Right atrium auricular region (tissue), 2 donors: ENCODE results near the gene TTLL11. TPM values are rescaled to one million over a fixed set of nuclear protein-coding genes. Genes with fewer than 3 reads are reported as not detected.

Source experiments
- DNase-seq: peaks from one replicate; pipeline ENCODE4 v3.0.0-alpha.2; 2019; ENCODE audit warnings: low spot score
- H3K27ac ChIP-seq, 2 donors: fragments of 200-600 bp; sonication (generic); 1 replicate in 1 of 2; 2 replicates in 1 of 2; pipeline ENCODE4 v1.5.1; 2016 to 2019
- H3K27me3 ChIP-seq, 2 donors: fragments of 200-600 bp; sonication (generic); one replicate each; pipeline versions ENCODE4 v1.5.1 to v1.6.0; 2017 to 2019
- H3K36me3 ChIP-seq: fragments of 200-600 bp; sonication (generic); one replicate; pipeline ENCODE4 v1.5.1; 2016
- H3K4me1 ChIP-seq, 2 donors: fragments of 200-600 bp; sonication (generic); one replicate each; pipeline versions ENCODE4 v1.5.1 to v1.6.0; 2017 to 2019
- H3K4me3 ChIP-seq, 2 donors: fragments of 200-600 bp; sonication (generic); 1 replicate in 1 of 2; 2 replicates in 1 of 2; pipeline ENCODE4 v1.5.1; 2017 to 2019; ENCODE audit warnings: mild to moderate bottlenecking in 1 of 2, moderate library complexity in 1 of 2
- H3K9me3 ChIP-seq, 2 donors: fragments of 200-600 bp; sonication (generic); one replicate each; pipeline ENCODE4 v1.5.1; 2019
- CTCF ChIP-seq, 2 donors: fragments of 200-600 bp; sonication (generic); IDR thresholded peaks; one replicate each; pipeline ENCODE4 v1.5.1; 2019; ENCODE audit warnings: antibody characterized with exemption in 2 of 2
- total RNA-seq, 2 donors: library from RNA; depleted of rRNA; stranded (reverse); fragments of >200 nt; gene quantifications; one replicate each; pipeline ENCODE4 v1.1.0, GENCODE V29; 2016

Gene TTLL11
- total RNA-seq, 2 donors from 2014 or later = 5.9 to 7.8 TPM

- no peak overlapping the region for H3K4me3 ChIP-seq
- H3K4me1 ChIP-seq = no peaks in the 10 kb centered on the region
- no peaks in the 10 kb centered on the region for H3K9me3 ChIP-seq
- no peak overlapping the region for H3K27ac ChIP-seq
- no peaks in the 10 kb centered on the region for H3K27me3 ChIP-seq
- no peaks in the 10 kb centered on the region for H3K36me3 ChIP-seq
- TF ChIP-seq CTCF (IDR thresholded peaks at IDR 0.05) = no peak
- DNase-seq = no peak
Measured at GRCh38 chr9:121902461-121903135, 190.5 kb downstream of the TTLL11 start.

GRCh38 chr9:121901616-121902015, 191.5 kb downstream of the TTLL11 start:
- DNase-seq = no peak
- H3K4me1 ChIP-seq = no peaks in the 10 kb centered on the region
- no peak for TF ChIP-seq CTCF (IDR thresholded peaks at IDR 0.05)
- H3K27ac ChIP-seq = no peak overlapping the region
- no peaks in the 10 kb centered on the region for H3K9me3 ChIP-seq
- H3K36me3 ChIP-seq = no peaks in the 10 kb centered on the region
- no peaks in the 10 kb centered on the region for H3K27me3 ChIP-seq
- no peak overlapping the region for H3K4me3 ChIP-seq

GRCh38 chr9:121900163-121900562, 192.9 kb downstream of the TTLL11 start:
- Histone ChIP-seq H3K27me3 (no peaks in the 10 kb centered on the region), H3K9me3 (no peaks in the 10 kb centered on the region), H3K36me3 (no peaks in the 10 kb centered on the region), H3K4me3 (no peak overlapping the region), H3K27ac (no peak overlapping the region), H3K4me1 (no peaks in the 10 kb centered on the region)
- no peak for TF ChIP-seq CTCF (IDR thresholded peaks at IDR 0.05)
- DNase-seq = no peak

- Histone ChIP-seq H3K9me3 (no peaks in the 10 kb centered on the region), H3K4me3 (no peak overlapping the region), H3K27me3 (no peaks in the 10 kb centered on the region), H3K4me1 (no peaks in the 10 kb centered on the region), H3K27ac (no peak overlapping the region), H3K36me3 (no peaks in the 10 kb centered on the region)
- no peak for TF ChIP-seq CTCF (IDR thresholded peaks at IDR 0.05)
- DNase-seq = no peak
Measured at GRCh38 chr9:121898856-121899255, 194.3 kb downstream of the TTLL11 start.

GRCh38 chr9:121897140-121897539, 196.0 kb downstream of the TTLL11 start:
- H3K4me3 ChIP-seq = no peak overlapping the region
- H3K4me1 ChIP-seq = no peaks in the 10 kb centered on the region
- H3K9me3 ChIP-seq = no peaks in the 10 kb centered on the region
- H3K27ac ChIP-seq = no peak overlapping the region
- no peaks in the 10 kb centered on the region for H3K36me3 ChIP-seq
- TF ChIP-seq CTCF (IDR thresholded peaks at IDR 0.05) = no peak
- DNase-seq = no peak
- H3K27me3 ChIP-seq = no peaks in the 10 kb centered on the region

GRCh38 chr9:121896545-121896943, 196.6 kb downstream of the TTLL11 start:
- H3K36me3 ChIP-seq = no peaks in the 10 kb centered on the region
- no peak for DNase-seq
- H3K4me1 ChIP-seq = no peaks in the 10 kb centered on the region
- H3K27me3 ChIP-seq = no peaks in the 10 kb centered on the region
- no peak overlapping the region for H3K4me3 ChIP-seq
- TF ChIP-seq CTCF (IDR thresholded peaks at IDR 0.05) = no peak
- no peaks in the 10 kb centered on the region for H3K9me3 ChIP-seq
- no peak overlapping the region for H3K27ac ChIP-seq
